Stromal cell of bone marrow (primary cell): ENCODE results near the gene SLC13A1.
"Not testable (repeated sequence)": the region's sequence is repeated elsewhere in the genome, so short reads cannot be mapped to it uniquely, and the experiment has no call there.

Experiments
- DNase-seq: peaks from one replicate; pipeline ENCODE4 v3.0.0-alpha.2; 2012; ENCODE audit warnings: low read depth

The SLC13A1 gene

DNA sequence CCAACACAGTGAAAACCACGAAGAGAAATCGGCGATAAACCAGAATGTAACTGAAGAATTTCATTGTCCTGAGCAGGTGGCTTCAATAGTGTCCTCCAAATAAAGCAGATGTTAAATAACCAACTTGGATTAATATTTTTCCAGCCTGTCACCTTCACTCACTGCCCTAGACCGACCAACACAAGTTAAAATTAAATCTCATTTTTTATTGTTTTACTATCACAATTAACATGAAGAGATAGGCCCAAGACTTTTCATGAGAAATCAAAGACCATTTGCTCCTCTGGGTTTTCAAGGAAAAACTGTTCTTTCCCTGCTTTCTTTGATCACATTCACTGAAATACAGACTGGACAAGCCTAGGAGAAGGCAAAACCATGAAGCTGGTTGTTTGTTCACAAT, at the start of gene SLC13A1:
TSS of gene SLC13A1 (minus strand) at position 87 of the 400 bp plus-strand sequence. CDS start at position 64, 23 bp downstream.
- DNase-seq: no peak

- no peak for DNase-seq
These were observed 45.0 kb upstream of the SLC13A1 start for GRCh38 chr7:123244768-123245167.

- DNase-seq: no peak
These were observed 42.8 kb upstream of the SLC13A1 start for GRCh38 chr7:123242467-123243092.

DNA sequence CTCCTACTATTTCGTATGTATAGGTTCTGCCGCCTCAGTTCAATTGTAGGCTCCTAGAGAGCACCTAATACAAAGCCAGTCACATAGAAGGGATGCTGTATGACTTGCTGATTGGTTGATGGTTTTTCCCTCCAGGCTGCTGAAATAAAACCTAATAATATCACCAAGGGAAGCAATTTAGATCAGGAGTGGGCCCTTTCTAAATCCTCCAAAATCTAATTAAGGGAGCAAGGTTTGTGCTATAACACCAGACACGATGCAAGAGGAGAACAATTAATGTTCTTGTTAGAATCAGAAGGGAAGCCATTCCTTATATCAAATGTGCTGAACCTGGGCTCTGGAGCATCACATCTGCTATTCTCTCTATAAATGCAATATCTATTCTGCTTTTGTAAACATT, 42.0 kb upstream of the SLC13A1 start:
- no peak for DNase-seq

GRCh38 chr7:123231021-123232000, 31.5 kb upstream of the SLC13A1 start:
- no peak for DNase-seq

DNA sequence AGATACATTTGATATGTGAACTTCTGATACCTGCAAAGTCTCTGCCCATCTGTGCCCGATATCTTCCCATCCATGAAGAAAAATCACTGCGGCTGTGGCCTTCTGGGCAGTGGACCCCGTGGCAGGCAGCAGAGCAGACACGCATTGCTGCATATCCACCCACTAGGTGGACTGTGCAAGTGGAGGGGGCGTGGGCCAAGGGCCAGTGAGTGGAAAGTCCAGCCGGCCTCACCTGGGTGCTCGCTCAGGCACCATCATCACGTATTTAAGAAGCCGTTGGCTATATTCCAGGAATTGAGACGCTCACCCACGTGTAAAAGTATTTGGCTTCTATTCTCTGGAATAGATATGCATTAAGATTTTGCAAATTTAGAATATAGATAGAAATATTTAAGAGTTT, 30.8 kb upstream of the SLC13A1 start:
- no peak for DNase-seq

GRCh38 chr7:123230147-123230546, 30.4 kb upstream of the SLC13A1 start:
- no peak for DNase-seq

DNA sequence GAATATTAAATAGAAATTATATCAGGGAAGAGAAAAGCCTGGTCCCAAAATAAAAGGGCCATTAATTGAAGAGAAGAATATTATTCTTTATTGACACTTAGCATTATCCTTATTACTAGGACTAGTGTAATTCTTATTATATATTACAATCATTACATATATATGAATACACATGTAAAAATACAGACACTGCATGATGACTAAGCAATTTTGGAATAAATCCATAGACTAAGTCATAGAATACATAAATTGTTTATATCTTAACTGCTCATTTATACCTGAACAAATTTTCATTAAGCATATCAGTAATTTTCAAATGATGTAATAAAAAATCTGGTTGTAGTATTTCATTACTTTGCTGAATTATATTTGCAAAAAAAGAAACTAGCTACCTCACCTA, 29.7 kb upstream of the SLC13A1 start:
- no peak for DNase-seq

DNA sequence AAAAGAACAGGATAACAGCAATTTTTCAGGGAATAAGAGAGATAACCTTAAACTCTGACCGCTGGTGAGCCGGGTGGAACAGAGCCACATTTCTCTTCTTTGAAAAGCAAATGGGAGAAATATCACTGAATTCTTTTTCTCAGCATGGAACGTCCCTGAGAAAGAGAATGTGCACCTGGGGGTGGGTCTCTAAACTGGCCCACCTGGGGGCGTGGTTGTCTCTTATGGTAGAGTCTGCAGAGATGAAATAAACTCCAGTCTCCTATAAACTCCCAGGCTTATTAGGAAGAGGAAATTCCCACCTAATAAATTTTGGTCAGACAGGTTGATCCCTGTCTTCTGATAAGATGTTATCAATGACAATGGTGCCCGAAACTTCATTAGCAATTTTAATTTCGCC, 27.9 kb upstream of the SLC13A1 start:
- DNase-seq: not testable (repeated sequence)

DNA sequence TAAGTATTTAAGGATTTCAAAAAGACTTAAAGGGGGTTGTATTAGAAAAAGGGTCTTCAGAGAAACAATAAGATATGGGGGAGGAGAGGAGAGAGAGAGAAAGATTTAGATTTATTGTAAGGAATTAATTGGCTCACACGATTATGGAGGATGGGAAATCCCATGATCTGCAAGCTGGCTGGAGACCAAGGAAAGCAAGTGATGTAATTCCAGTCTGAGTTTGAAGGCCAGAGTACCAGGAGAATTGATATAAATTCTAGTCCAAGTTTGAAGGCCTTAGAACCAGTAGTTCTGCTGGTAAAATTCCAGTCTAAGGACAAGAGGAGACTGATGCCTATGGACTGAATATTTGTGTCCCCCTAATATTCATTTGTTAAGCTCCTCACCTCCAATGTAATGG, 20.6 kb upstream of the SLC13A1 start:
- DNase-seq: no peak

GRCh38 chr7:123218866-123219265, 19.1 kb upstream of the SLC13A1 start:
- no peak for DNase-seq

DNA sequence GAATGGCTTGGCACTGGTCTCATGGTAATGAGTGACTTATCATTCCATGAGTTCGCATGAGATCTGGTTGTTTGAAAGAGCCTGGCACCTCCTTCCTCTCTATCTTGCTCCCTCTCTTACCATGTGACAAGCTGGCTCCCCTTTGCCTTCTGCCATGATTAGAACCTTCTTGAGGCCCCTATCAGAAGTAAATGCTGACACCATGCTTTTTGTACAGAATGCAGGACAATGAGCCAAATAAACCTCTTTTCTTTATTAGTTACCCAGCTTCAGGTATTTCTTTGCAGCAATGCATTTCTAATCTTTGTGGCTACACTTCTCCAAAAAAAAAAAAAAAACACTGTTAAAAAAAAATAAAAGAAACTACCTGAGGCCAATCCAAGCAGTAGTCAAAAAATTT, 17.1 kb upstream of the SLC13A1 start:
- DNase-seq: no peak

DNA sequence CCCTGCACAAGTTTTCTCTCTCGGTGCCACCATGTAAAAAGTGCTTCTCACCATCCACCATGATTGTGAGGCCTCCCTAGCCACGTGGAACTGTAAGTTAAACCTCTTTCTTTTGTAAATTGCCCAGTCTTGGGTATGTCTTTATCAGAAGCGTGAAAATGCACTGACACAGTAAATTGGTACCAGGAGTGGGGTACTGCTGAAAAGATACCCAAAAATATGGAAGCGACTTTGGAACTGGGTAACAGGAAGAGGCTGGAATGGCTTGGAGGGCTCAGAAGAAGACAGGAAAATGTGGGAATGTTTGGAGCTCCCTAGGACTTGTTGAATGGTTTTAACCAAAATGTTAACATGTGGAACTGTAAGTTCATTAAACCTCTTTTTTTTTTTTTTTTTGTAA, 15.6 kb upstream of the SLC13A1 start:
- no peak for DNase-seq

DNA sequence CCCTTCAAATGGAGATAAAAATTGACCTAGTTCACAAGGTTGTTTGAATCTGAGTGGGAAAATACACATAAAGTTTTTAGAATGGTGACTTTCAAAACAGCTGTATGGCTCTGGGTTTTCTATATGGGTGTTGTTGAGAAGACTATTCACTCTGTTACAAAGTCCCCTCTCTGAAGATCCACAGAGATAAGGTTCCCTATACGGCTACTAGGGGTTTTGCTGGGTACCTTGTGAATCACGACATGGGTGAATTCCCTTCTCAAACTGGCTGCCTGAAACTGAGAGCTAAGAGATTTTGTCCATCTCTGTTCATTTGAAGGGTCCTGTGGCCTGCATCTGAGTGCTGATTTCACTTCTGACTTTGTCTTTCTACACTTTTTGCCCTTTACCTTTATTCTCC, 11.8 kb upstream of the SLC13A1 start:
- DNase-seq: no peak

DNA sequence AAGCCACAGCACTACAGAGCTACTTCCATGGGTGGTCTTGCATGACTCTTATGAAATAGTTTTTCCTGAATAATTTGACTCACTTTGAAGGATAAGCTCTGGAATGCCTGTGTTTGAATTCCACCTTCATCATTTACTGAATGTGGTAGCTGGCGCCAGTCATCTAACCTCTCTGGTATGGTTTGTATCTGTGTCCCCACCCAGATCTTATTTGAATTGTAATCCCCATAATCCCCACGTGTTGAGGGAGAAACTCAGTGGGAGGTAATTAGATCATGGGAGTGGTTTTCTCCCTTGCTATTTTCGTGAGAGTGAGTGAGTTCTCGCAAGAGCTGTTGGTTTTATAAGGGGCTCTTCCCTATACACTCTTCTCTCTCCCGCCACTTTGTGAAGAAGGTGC, 11.2 kb upstream of the SLC13A1 start:
- no peak for DNase-seq

DNA sequence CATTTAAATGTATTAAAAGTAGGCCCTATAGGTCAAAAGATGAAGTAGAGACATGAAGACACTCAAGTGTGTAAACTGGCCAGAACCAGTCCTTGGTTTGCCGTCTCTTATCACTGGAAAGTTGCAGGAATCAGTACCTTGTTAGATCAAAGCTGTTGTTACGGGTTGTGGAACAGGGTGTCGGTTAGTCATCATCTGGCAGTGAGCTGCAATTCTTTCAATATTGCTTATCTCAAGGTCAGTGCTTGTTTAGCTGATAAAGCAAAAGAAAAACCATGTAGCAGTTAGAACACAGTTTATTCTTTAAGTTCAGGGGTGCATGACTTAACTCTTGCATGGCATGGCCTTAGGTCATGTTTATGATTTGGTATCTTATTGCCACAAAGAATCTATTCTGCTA, 10.0 kb upstream of the SLC13A1 start:
- DNase-seq: no peak

- DNase-seq: no peak
These were observed 9.0 kb upstream of the SLC13A1 start for GRCh38 chr7:123208793-123209192.

DNA sequence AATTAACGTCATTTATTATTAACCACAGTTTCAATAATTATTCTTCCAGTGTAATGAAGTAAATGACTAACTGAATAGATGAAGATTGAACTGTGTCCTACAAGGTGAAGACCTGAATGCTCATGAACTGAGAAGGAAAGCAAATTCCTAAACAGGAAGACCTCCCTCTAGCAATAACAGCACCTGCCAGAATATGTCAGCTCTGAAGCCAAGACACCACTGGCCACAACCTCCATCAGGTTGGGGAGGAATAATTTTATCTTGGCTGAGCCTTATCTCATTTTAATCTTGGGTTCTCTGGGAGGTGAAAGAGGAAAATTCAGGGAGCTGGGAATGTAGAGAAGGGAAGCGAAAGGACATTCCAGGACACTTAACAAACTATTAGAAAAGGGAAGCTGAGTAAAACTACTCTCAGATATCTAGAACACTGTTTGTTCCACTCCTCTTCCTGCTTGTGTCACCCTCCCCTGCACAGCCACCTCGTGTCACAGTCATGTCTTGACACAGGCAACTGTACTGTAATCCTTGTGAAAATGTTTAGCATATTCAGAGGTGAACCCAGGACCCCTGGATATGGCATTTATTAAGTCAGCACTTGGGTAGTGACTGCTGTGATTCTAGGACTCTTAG, 4.6 kb upstream of the SLC13A1 start:
- no peak for DNase-seq

DNA sequence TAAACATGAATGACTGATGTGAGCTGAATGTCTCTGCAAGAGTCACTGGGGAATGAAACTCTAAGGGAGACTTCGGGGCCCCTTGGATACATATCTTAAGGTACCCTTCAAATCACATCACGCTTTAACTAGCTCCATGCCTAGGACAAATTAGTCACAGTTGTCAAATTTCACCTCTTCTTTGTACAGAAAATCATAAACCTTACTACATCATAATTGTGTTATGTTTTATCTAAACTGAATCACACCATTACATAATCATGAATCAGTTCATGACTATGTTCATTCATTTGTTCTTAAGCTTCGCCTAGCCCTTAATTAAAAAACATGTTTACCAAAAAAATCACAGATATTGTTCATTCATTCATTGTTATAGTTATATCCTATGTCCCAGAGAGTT, 2.1 kb upstream of the SLC13A1 start:
- DNase-seq: no peak

DNA sequence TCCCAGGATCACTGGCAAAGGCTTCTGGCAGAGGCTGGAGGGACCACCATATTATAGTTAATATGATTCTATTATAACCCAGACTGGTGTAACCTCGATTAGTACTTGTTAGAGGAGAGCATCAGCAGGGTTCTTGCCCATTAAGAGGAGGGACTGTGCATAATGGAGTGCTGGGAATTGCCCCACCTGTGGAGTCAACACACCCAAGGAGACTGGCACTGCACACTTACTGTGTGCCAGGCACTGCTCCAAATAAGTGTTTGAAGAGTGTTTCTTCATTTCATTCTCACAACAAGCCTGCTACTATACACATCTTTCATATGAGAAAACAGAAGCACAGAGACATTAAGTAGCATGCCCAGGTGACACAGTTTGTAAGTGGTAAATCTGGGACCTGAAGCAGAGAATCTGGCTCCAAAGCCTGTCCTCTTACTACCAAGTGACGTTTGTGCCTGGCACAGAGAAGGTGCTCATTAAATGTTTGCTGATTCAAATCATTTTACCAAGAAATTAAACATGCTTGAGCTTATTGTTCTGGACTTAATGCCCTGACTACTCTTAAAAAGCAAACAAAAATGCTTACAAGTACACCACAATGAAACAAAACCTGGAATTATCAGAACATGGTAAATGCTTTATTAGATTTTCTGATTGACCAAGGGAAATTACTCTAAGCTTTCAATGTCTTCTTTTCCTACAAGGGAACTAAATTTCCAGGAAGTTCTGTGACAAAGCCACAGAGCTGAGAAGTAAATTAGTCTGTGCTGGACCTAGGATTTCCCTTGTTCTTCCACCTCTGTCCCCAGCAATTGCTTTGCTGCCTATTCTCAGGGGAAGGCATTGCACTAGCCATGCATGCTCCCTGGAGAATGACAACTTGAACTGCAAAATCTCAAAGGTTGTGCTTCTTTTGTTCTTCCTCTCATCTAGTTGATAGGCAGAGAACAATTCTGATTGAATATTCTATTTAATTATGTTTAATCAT, 809 bp downstream of the SLC13A1 start:
- no peak for DNase-seq

GRCh38 chr7:123198111-123198510, 1.7 kb downstream of the SLC13A1 start:
- DNase-seq: no peak

DNA sequence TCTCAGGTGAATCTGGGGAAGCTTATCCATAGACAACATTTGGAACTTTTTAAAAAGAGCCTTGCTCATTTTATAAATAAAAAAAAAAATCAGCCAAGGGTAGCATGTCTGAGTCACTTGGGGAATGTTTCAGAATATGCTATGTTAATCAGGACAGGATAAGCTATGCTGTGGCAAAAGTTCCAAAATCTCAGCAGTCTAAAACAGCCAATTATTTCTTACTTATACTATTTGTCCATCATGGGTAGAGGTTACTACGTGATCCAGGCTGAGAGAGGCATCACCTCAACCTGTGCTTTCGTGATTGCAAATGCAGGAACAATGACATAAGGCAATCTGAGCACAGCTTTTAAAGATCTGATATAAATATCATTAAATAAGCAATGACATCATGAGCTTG, 6.5 kb downstream of the SLC13A1 start:
- no peak for DNase-seq
